ENCODE data around the gene PDIA3.
"Not testable (repeated sequence)": the region's sequence is repeated elsewhere in the genome, so short reads cannot be mapped to it uniquely, and the experiment has no call there.

PDIA3 gene

GRCh38 chr15:43777267-43777914 lies 31.2 kb downstream of the PDIA3 start:
- peak; percentile 57 for DNase-seq

GRCh38 chr15:43779016-43779415 lies 32.8 kb downstream of the PDIA3 start:
- DNase-seq: no peak

- DNase-seq: no peak
Measured at GRCh38 chr15:43789409-43789808, 43.2 kb downstream of the PDIA3 start.

GRCh38 chr15:43791993-43792760 lies 45.9 kb downstream of the PDIA3 start, which contains the start of gene SERF2:
Gene SERF2 (plus strand): TSS chr15:43792320. CDS start chr15:43792377, 57 bp downstream.
- peak; percentile 90 for DNase-seq

GRCh38 chr15:43792761-43793476 lies 46.7 kb downstream of the PDIA3 start:
- no peak for DNase-seq

GRCh38 chr15:43793647-43794046 lies 47.4 kb downstream of the PDIA3 start:
- DNase-seq: no peak

- no peak for DNase-seq
Measured at GRCh38 chr15:43794269-43795037, 48.2 kb downstream of the PDIA3 start.

- no peak for DNase-seq
Measured at GRCh38 chr15:43795197-43795596, 49.0 kb downstream of the PDIA3 start.

- DNase-seq: no peak
Measured at GRCh38 chr15:43795997-43796396, 49.8 kb downstream of the PDIA3 start.

- no peak for DNase-seq
Measured at GRCh38 chr15:43796566-43796965, 50.3 kb downstream of the PDIA3 start.

- peak; percentile 65 for DNase-seq
Measured at GRCh38 chr15:43799209-43799944, 53.1 kb downstream of the PDIA3 start.

- no peak for DNase-seq
Measured at GRCh38 chr15:43799945-43800285, 53.7 kb downstream of the PDIA3 start, which contains the start of gene SERINC4. Gene SERINC4 (minus strand): TSS chr15:43800220. CDS start chr15:43799986, 234 bp downstream.

- DNase-seq: peak; percentile 61
Measured at GRCh38 chr15:43800286-43801141, 54.3 kb downstream of the PDIA3 start, which contains the start of gene HYPK. Gene HYPK (plus strand): TSS chr15:43800599. CDS start chr15:43800623, 24 bp downstream.

GRCh38 chr15:43802676-43803075 lies 56.4 kb downstream of the PDIA3 start:
- not testable (repeated sequence) for DNase-seq

GRCh38 chr15:43808435-43808950 lies 62.3 kb downstream of the PDIA3 start:
- DNase-seq: no peak

- DNase-seq: no peak
Measured at GRCh38 chr15:43808960-43809678, 62.9 kb downstream of the PDIA3 start.

- not testable (repeated sequence) for DNase-seq
Measured at GRCh38 chr15:43815064-43815463, 68.8 kb downstream of the PDIA3 start.

- DNase-seq: no peak
Measured at GRCh38 chr15:43821505-43821904, 75.3 kb downstream of the PDIA3 start.

Data from NCI-H510A (cell line).